Stimulated activated CD4-positive, alpha-beta T cell treated with anti-CD3 and anti-CD28 coated beads, Interleukin-12 subunit alpha, Interleukin-12 subunit beta, amount 100 ng/mL, for 4 hours (primary cell): ENCODE results near the gene GRB2.
"Not testable (repeated sequence)": the region's sequence is repeated elsewhere in the genome, so short reads cannot be mapped to it uniquely, and the experiment has no call there.

Experiments
- DNase-seq: peaks from one replicate; pipeline ENCODE4 v3.0.0-alpha.2; 2020

GRB2 gene

DNA sequence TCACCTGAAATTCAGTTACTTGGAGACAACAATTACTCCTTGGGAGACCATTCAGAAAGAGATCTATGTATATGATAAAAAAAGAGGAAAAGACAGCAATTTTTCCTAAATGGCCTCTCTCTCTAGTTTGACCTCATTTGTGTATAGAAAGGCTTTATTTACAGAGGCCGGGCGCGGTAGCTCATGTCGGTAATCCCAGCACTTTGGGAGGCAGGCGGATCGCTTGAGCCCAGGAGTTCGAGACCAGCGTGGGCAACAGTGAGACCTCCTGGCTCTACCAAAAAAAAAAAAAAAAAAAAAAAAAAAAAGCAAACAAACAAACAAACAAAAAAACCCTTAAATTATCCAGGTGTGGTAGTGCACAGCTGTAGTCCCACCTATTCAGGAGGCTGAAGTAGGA, 20.7 kb downstream of the GRB2 start:
- no peak for DNase-seq

DNA sequence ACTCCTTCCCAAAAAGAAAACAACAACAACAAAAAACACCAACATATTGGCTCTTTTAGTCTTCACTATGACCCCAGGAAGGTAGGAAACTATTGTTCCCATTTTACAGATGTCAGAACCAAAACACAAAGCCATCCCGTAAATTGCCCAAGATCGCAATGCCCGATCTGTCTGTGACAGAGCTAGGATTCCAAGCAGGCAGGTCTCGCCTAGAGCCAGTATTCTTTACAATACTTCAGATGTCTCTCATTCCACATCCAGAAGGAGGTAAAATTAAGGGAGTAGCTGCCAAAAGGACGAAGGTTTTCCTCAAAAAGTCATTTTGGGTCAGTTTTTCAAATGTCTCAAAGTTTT, 21.7 kb downstream of the GRB2 start:
- no peak for DNase-seq

DNA sequence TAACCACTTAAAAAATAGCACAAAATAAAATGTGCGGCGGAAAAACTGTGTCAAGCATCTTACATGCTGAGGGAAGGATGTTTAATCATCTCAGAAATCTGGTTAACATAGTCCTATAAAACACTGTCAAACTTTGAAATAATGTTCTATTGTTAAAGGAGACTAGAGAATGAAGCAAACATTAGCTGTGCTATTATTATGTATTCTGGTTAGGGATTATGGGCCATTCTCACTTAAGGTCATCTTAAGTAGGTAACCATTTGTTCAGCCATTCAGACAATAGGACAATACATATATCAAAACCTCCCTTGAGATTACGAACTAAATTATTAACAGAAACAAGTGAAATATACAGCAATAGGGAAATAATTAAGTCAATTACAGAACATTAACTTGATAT, 24.7 kb downstream of the GRB2 start:
- no peak for DNase-seq

DNA sequence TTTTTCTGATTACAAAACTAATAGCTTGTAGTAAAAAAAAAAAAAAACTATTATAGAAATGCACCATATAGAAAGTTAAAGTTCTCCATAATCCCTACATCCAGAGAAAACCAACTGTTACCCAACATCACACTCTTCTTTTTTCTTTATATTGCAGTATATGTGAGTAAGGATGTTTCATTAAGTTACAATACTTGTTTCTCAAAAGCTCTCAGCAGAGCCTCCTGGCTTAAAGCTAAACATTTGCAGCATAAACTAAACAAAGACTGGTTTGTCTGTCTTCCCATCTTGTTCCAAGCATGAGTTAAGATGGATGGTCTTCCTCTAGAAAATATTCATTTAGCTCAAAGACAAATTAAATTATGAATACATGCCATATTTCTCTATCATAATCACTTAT, 25.2 kb downstream of the GRB2 start:
- no peak for DNase-seq

DNA sequence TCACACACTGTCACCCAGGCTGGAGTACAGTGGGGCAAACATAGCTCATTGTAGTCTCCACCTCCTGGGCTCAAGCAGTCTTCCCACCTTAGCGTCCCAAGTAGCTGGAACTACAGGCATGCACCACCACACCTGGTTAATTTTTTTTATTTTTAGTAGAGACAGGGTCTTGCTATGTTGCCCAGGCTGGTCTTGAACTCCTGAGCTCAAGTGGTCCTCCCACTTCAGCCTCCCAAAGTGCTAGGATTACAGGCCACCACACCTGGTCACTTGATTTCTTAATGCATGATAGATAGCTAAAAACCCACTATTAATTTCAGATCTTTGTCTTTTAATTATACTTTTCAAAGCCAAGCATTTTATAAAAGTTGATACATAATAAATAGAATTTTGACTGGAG, 26.1 kb downstream of the GRB2 start:
- not testable (repeated sequence) for DNase-seq

DNA sequence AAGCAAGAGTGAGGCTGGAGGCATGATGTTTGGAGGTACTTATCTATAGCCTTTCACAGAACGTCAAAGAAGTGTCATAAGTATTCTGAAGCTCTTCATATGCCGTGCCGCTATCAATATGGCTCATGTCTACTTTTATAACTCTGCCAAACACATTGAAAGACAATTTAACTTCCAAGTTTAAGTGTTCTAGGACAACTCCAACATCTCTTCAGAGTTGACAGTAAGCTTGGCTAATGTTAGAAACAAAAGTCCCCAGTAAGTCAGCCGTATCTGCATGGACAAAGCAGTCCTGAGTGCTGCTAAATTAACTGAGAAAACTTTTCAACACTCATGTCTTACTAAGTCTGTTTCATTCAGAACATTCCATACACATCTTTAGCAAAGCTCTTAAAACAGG, 32.2 kb downstream of the GRB2 start:
- DNase-seq = no peak

DNA sequence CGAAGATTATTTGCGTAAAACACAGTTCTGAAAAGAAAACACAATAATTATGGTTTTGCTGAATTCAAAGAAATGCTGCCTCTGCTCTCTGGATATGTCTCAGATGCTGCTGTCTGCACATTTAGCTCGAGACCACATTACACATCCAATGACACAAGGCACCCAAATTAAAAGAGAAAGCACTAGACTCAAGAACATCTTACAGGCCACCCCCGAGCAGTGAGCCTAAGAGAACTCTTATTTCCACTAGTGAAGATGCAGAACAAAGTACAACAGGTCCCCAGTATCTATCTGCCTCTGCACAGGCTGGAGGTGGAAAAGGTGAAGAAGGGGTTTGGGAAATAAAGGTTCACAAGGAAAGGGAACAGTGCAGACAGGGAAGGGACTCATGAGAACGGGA, 33.5 kb downstream of the GRB2 start:
- DNase-seq = no peak

DNA sequence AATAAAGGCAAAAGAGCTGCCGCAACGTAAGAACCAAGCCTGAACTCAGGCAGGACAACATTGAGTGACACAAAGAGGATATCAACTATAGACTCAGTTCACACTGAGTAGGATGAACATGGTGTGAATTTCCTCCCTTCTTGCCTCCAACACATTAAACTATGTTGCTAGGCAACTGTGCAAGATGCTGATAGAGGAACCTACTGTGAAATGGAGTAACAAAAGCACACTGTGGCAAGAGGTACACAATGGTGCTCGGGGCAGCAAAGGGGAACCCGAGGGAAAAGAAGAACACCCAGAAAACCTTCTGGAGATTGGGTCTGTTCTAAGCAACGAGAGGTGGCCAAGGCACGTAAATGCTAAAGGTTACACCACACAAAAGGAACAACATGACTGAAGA, 34.1 kb downstream of the GRB2 start:
- no peak for DNase-seq

DNA sequence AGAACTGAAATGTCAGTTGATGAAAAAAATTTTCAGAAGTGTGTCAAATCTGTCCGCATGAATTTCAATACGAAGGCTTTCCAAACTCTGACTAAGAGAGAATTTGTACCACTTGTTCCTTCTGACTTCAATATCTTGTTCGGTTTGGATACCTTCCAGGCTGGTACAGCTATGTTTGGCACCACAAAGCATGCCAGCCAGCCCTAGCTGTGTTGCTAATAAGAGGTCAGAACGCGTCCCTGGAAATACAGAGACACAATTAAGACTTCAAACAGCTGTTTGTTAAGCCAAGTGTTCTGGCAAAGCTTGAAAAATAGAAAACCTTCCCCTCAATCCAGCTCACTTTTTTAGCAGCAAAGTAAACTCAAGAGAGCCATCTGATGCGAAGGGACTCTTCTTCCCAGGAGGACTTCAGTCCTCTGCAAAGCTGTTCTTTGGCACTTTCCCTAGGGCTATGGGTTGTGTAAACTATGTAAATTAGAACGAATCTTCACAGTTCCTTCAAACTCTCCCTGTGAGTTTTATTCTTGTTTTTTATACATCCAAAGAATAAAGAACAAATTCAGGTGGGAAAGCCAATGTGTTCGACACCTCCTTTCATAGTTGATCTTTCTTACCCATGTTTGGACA, 35.1 kb downstream of the GRB2 start:
- DNase-seq = no peak

DNA sequence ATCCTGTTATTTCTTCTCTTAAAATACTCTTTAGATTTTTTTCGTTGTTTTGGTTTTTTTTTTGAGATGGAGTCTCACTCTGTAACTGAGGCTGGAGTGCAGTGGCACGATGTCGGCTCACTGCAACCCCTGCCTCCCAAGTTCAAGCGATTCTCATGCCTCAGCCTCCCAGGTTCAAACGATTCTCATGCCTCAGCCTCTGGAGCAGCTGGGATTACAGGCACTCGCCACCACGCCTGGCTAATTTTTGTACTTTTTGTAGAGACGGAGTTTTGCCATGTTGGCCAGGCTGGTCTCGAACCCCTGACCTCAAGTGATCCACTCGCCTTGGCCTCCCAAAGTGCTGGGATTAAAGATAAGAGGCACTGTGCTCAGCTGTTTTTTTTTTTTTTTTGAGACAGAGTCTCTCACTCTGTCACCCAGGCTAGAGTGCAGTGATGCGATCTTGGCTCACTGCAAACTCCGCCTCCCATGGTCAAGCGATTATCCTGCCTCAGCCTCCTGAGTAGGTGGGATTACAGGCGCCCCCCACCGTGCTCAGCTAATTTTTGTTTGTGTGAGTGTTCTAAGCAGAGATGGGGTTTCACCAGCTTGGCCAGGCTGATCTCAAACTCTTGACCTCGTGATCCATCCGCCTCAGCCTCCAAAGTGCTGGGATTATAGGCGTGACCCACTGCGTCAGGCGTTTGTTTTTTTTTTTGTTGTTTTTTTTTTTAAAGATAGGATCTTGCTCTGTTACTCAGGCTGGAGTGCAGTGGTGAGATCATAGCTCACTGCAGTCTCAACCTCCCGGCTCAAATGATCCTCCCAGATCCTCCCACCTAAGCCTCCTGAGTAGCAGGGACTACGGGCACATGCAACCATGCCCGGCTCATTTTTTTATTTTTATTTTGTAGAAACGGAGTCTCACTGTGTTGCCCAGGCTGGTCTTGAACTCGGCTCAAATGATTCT, 37.4 kb downstream of the GRB2 start:
- not testable (repeated sequence) for DNase-seq

DNA sequence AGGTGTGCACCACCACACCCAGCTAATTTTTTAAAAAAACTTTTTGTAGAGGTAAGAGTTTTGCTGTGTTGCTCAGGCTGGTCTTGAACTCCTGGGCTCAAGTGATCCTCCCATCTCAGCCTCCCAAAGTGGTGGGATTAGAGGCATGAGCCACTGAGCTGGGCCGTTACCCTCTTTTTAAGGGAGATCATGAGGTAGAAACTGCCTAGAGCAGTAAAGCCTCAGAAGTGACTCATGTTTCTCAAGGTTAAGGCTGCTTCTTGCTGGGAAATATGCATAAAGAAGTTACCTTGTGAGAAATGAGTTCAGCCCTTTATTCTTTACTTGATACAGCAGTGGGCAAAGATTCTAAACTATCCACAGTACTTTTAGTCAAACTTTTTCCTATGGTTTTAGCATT, 38.2 kb downstream of the GRB2 start:
- no peak for DNase-seq

DNA sequence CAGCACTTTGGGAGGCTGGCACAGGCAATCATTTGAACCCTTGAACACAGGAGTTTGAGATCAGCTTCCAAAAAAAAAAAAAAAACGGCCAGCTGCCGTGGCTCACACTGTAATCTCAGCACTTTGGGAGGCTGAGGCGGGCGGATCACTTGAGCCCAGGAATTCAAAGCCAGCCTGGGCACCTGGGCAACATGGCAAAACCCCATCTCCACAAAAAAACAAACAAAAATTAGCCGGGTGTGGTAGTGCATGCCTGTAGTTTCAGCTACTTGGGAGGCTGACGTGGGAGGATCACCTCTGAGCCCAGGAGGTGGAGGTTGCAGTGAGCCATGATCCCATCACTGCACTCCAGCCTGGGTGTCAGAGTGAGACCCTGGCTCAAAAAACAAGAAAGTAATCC, 39.0 kb downstream of the GRB2 start:
- no peak for DNase-seq

DNA sequence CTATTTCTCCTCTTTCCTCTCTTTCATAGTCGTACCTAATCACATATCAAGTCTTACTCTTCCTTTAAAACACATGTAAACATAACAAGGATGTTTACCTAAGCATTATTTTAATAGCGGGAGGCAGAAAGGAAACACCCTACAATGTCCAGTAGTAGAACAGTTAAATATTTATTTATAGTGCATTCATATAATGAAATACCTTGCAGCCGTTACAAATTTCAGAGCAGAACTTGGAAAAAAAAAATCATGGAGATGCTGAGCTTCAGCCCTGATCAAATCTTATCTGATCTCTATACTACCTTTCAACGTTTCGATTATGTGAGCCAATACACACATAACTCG, 39.6 kb downstream of the GRB2 start:
- DNase-seq = no peak

DNA sequence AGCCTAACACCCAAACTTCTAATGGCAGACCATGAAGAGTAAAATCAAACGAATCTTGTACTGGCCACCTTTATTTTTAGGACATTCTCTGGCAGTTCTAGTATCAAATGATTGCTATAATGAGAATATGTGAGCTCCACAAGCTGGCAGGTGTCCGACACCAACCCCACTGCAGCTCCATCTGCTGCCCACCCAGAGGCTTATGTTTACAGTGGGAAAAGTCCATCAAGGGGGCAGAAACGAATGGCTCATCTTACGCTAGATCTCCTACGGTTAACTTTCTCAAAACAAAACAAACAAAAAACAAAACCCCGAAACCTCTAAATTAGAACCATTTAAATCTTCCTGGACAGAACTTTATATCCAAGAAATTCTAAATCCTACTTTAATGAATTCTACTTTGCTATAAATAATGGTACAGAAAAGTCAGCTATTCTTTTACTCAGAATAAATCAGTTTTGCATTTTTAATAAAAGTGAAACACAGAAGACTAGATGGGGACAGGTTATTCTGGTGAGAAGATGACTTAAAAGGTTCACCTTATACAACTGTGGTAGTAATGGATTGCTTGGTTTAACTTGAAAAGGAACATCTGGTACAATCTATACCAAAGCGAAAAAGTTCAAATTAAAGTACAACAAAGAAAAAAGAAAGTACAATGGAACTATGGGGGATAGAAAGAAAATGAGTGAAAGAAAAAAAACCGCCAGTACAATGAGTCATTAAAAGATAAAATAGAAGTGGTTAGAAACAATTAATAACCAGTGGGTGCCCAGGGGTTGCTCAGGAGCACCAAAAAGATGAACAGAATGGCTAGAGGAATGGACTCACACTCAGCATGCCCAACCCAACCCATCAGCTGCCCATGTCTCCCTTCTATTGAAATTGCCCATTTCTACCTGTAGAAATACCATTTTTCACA, 40.2 kb downstream of the GRB2 start:
- DNase-seq = no peak

DNA sequence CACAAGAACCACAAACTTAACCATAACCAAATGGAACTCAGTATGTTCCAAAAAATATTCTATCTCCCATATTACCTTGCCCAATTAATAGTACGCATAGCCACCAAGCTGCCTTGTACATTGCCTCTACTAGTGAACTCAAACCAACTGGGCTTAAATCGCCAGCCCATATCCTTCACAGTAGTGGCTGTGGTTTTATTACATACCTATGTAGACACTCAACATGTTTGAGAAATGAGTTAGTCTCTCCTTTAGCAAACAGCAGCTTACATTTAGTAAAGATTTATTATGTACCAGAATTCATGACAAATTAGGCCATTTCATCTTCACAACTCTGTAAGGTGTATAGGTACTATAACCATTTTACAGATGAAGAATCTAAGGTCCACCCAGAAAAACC, 41.4 kb downstream of the GRB2 start:
- no peak for DNase-seq

DNA sequence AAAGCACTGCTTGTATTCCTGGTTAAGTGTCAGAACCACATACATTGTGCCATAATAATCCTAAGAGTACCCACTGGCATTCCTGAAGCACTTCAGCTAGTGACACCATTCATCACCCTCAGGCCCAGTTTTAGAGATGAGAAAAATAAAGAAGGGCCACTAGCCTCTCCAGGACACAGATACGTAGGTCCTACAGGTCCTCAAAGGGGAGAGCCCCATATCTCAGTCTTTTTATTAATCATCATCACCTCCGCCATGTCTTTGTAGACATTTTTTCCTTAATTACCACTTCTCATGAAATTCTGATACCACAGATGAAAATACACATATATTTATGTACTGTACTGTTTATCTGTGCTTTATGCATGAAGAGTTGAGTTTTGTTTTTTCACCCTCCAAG, 43.5 kb downstream of the GRB2 start:
- DNase-seq = no peak

DNA sequence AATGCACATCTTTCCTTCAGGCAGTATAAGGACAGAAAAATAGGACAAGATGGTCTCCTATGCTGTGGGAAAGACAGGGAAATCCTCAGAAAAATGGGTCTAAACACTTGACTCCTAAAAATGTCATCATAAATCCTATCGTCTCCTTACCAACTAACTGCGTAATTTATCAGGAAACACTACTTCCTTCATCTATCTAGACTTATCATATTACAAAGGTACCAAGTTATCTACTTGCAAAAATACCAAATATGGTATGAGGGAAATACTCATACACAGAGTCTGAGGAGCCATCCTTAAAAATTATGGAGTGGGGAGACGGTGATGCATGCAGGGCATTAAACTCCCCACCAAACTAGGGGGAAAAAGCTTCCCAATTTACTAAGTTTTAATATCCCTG, 44.1 kb downstream of the GRB2 start:
- DNase-seq = no peak

DNA sequence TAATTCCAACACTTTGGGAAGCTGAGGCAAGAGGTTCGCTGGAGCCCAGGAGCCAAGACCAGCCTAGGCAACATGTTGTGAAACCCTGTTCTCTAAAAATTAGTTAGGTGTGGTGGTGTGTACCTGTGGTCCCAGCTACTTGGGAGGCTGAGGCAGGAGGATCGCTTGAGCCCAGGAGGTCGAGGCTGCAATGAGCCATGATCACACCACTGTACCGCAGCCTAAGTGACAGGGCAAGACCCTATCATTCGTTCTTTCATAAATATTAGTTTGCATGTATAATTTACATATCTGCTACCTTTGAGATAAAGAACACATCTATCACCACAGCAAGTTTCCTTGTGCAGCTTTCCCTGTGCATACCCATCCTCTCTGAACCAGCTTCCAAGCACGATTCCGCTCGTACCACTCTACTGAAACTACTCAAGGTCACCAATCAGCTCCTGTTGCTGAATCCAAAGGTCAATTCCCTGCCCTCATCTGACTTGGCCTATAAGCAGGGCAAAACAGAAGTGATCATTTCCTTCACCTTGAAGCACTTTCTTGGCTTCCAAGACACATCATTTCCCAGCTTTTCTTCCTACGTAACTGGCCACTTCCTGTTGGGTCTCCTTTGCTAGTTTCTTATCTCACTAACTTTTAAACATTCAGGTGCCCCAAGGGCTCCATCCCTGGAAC, 49.1 kb downstream of the GRB2 start:
- no peak for DNase-seq

DNA sequence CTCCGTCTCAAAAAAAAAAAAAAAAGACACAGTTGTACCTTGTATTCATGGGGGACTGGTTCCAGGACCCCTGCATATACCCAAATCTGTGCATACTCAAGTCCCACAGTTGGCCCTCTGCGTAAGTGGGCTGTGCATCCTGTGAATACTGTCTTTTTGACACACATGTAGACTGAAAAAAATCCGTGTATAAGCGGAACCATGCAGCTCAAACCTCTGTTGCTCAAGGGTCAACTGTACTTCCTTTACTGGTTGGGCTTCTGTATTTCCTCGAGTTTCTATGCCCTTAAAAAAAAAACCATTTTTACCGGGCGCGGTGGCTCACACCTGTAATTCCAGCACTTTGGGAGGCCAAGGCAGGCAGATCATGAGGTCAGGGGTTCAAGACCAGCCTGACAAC, 52.3 kb downstream of the GRB2 start:
- DNase-seq = no peak

DNA sequence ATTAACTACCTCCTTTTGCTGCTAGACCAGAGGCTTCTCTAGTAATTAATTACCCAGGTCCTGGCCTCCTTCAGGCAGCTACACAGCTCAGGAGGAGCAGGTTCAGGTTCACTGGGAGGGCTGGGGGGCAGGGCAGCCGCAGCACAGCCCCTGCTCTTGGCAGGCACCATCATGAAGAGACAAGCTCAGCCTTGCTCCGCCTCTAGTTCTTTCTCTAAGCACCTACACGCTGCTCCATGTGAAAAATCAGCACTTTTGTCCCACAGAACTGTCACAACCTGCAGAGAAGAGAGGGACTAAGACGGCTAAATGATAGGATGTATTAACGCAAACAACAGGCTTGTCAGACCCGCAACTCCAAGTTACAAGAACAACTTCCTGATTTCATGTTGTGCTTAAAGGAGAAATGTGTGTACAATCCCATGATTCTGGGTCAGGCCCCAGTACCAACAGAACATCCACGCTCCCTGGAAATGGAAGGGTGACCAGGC, 53.4 kb downstream of the GRB2 start:
- DNase-seq = no peak

DNA sequence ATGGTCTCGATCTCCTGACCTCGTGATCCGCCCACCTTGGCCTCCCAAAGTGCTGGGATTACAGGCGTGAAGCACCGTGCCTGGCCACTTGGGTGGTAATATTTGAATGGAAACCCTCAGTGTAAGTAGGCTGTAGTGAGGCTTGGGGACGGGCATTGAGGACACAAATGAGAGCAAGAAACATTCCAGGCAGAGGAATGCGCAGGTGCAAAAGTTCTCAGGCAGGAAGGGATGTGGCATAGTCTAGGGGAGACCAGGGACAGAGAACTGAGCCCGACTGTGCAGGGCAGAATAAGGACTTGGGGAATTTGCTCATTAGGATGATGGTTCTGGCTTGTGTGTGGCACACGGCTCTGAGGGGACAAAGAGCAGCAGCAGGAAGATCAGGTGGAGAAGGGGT, 54.8 kb downstream of the GRB2 start:
- DNase-seq = no peak

DNA sequence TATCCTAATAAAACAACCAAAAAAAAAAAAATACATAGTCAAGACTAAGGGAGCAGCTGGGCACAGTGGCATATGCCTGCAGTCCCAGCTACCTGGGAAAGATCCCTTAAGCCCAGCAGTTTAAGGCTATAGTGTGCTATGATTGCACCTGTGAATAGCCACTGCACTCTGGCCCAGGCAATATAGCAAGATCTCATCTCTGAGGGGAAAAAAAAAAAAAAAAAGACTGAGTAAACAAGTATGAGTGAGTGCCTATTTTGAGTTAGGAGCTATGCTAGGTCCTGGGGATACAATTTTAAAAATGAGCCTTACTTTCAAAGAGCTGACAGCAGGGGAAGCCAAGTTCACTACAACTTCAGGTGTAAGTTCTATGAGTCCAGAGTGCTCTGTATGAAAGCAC, 55.4 kb downstream of the GRB2 start:
- DNase-seq = no peak

DNA sequence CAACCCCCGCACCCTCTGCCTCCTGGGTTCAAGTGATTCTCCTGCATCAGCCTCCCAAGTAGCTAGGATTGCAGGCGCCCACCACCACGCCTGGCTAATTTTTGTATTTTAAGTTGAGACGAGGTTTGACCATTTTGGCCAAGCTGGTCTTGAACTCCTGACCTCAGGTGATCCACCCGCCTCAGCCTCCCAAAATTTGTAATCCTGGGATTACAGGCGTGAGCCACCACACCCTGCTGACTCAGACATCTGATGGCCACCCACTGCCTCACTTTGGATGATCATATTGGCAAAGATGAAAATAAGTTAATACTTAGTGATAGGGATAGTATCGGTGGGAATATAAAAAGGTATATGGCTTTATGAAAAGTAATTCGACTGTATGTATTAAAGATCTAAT, 55.9 kb downstream of the GRB2 start:
- no peak for DNase-seq
